Measurements from ENCODE around the gene MDFI.

- TF ChIP-seq CTCF (IDR thresholded peaks at IDR 0.05) (no peak), EZH2phosphoT487 (IDR thresholded peaks at IDR 0.05) (no peak)
Observed at GRCh38 chr6:41694815-41695526, 56.7 kb downstream of the MDFI start.

All from neural progenitor cell (in vitro differentiated cells).